GM18861 (cell line): ENCODE data around the gene NEURL3.
"Not testable (repeated sequence)": the region's sequence is repeated elsewhere in the genome, so short reads cannot be mapped to it uniquely, and the experiment has no call there.

Experiments
- ATAC-seq: cut with Tn5 transposase; IDR thresholded peaks from one replicate; pipeline ENCODE4 v1.9.1; 2021; ENCODE audit not compliant: unreplicated experiment

The NEURL3 gene

GRCh38 chr2:96508521-96509113, 3.5 kb upstream of the NEURL3 start:
- ATAC-seq: no peak

GRCh38 chr2:96507957-96508520, 2.9 kb upstream of the NEURL3 start:
- ATAC-seq: peak; percentile 39

- ATAC-seq: no peak
These were observed 1.7 kb upstream of the NEURL3 start for GRCh38 chr2:96506907-96507240.

GRCh38 chr2:96506016-96506906, 1.1 kb upstream of the NEURL3 start:
- ATAC-seq: no peak

- ATAC-seq: no peak
These were observed 1.4 kb downstream of the NEURL3 start for GRCh38 chr2:96503637-96504243.

GRCh38 chr2:96502891-96503636, 2.1 kb downstream of the NEURL3 start:
- no peak for ATAC-seq

- ATAC-seq: no peak
These were observed 3.0 kb downstream of the NEURL3 start for GRCh38 chr2:96501886-96502810.

- ATAC-seq: peak; percentile 56
These were observed 3.7 kb downstream of the NEURL3 start for GRCh38 chr2:96501471-96501874.

- no peak for ATAC-seq
These were observed 4.6 kb downstream of the NEURL3 start for GRCh38 chr2:96500385-96501066.

- ATAC-seq: no peak
These were observed 5.8 kb downstream of the NEURL3 start for GRCh38 chr2:96499061-96499960.

GRCh38 chr2:96498611-96499010, 6.5 kb downstream of the NEURL3 start:
- not testable (repeated sequence) for ATAC-seq

GRCh38 chr2:96498021-96498431, 7.1 kb downstream of the NEURL3 start:
- no peak for ATAC-seq

- no peak for ATAC-seq
These were observed 9.1 kb downstream of the NEURL3 start for GRCh38 chr2:96495982-96496629.

GRCh38 chr2:96494188-96494587, 11.0 kb downstream of the NEURL3 start:
- no peak for ATAC-seq

- no peak for ATAC-seq
These were observed 12.1 kb downstream of the NEURL3 start for GRCh38 chr2:96493072-96493471.

GRCh38 chr2:96491860-96492497, 13.2 kb downstream of the NEURL3 start:
- ATAC-seq: no peak

GRCh38 chr2:96489663-96490062, 15.5 kb downstream of the NEURL3 start:
- ATAC-seq: no peak
